IPS-NIHi7 (cell line): ENCODE measurements around the gene LRRC27.
A peak's percentile ranks its signal among the peaks of the same experiment; 100 is the strongest.

Source experiments
- DNase-seq: peaks from one replicate; pipeline ENCODE4 v3.0.0; 2012; ENCODE audit warnings: mixed read lengths; ENCODE audit errors: extremely low spot score

The LRRC27 gene

DNA sequence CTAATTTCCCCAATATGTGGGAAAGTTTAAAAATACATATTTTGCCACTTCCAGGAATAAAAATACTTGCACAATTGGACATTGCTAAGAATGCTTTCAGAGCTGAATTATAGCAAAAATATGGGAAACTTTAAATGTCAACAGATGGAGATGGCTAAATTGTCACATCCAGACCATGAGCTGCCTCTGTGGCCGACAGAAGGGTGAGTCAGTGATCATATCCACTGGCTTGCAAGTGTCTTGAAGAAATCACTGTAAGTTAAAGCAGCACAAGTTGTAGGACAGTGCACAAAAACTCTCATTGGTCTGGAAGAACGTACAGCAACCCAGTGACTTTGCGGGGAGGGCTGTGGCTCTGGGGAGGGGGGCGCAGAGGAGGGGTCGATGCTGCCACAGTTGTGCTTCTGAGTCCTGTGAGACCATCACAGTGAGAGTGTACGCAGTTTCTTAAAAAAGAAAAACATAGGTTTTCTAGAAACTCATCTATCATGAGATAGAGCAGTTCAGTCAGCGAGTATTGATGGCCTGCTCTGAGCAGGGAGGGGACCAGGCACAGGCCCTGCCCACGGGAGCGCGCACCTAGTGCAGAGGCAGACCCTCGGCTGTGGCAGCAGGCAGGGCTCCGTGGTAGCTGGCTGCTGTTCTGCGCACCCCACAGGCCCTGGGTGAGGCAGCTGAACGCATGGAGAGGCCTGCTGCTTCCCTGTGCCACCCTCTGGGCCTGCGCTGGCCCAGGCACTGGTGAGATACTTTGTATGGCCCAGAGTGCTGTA lies 25.5 kb downstream of the LRRC27 start:
- DNase-seq: no peak

DNA sequence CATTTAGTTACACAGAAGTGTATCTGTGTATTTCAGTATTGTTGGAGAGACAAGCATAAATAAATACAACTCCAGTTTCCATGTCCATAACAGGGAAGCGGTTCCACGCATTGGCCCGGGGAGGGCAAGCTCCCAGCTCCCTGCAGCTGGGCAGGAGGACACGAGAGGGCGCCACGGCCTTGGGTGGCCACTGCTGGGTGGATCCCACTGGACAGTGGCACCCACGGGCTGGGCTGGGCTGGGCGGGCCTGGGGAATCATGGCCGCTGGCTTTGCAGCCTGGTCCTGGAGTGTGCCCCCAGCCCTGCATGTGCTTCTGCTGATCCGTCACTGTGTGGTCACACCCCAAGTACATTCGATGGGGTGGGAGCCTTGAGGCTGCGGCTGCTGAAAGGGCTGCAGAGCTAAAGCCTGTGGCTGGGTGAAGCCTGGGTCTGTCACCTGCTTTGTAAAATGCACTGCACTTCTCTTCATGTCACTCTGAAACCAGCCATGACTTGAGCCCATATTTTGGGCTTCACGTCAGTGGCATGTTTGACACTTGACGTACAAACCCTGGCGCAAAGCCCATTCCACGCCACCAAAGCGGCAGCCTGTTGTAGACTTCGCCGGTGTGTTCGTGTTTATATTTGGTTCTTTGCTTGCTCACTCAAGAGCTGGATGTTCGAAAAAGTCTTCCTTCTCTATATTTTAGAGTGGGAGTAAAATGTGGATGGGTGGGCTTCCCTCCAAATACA lies 27.5 kb downstream of the LRRC27 start:
- DNase-seq: no peak

DNA sequence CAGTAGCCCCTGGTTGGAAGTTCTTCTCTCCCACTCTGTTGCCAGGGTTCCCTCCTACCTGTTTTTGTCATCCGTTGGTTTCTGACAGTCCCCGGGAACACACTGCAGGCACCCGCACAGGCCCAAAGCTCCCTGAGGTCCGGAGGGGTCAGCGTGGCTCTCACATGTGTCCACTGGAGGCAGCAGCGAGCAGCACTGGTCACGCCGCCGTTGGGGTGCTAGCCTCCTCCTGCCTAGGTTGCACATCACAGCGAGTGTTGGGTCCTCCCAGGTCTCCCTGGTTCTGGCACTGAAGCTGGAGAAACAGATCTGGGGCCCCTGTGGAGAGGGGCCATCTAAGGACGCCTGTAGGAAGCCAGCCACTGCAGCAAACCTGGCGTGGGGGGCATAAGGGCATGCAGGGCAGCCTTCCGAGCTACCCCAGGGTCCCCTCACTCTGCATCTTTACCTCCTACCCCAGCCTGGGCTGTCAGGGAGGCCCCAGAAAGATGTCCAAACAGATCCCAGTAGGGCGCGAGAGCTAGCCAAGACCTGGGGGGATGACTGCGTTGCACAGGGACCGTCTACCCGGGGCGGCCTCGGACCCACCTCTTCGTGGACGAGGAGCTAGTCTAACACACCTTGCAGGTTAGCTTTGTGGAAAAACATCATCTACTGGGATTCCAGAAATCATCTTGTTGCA lies 28.9 kb downstream of the LRRC27 start:
- peak; percentile 82 for DNase-seq

DNA sequence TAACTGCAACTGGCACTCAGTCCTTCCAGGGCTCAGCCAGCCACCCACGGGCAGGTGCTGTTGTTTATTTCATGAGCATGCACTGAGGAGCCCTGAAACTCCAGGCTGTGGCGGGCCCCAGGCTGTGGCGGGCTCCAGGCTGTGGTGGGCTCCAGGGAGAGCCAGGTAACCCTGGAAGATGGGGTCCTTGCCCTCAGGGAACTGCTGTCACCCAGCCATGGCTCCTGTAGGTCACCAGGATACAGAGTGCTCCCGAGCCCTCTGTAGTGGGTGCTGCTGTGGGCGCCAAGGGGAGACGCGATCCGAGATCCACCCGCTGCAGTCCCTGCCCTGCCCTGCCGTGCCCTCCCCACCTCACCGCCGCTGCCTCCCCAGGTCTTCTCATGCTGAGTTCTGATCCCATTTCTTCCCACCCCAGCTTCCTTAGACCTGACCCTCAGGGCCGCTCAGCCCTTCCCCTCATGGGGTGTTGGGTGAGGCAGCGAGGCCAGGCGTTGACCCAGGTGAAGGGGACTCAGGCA lies 29.6 kb downstream of the LRRC27 start:
- DNase-seq: no peak

- DNase-seq: no peak
Measured at GRCh38 chr10:132362151-132362611, 30.2 kb downstream of the LRRC27 start.

- peak; percentile 41 for DNase-seq
Measured at GRCh38 chr10:132363376-132363775, 31.4 kb downstream of the LRRC27 start.

GRCh38 chr10:132363921-132364593 lies 32.1 kb downstream of the LRRC27 start:
- no peak for DNase-seq

DNA sequence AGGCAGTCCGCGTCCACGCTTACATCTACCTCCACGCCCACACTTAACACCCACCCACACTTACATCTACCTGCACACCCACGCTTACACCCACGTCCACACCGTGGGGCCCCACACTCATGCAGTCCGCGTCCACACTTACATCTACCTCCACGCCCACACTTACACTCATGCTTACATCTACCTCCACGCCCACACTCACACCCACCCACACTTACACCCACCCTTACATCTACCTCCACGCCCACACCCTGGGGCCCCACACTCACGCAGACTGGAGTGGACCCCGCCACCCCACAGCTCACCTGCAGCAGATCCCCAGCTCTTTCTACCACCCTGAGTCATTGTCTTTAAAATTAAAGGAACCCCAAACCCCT lies 32.6 kb downstream of the LRRC27 start:
- no peak for DNase-seq

DNA sequence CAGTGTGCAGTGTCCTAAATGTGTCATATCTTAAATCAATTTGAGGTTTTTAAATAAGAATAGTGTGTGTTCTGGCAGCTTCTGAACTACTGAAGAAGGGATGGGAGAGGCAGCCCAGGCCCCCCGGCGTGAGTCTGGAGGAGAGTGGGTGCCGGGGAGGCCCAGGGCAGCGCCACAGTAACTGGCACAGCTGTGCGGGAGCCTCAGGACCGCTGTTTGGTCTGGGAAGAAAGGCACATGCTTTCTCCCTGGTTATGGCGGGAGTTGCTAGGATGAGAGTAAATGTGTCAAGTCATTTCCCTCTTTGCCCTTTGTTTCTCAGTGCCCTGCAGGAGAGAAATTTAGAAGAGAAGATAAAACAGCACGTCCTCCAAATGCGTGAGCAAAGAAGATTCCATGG lies 33.1 kb downstream of the LRRC27 start:
- DNase-seq: no peak

- DNase-seq: no peak
Measured at GRCh38 chr10:132366006-132366405, 34.0 kb downstream of the LRRC27 start.

- no peak for DNase-seq
Measured at GRCh38 chr10:132366499-132366898, 34.5 kb downstream of the LRRC27 start.

DNA sequence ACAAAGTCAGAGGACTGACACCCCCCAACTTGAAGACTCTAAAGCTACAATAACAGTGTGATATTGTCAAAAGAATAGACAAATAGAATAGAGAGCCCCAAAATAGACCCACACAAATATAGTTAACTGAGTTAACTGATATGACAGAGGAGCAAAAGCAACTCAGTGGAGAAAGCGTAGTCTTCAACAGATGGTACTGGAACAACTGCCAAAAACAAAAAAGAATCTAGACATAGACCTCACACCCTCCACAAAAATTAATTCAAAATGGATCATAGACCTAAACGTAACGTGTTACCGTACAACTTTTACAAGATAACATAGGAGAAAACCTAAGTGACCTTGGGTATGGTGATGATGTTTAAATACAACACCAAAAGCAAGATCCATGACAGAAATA lies 36.4 kb downstream of the LRRC27 start:
- no peak for DNase-seq

GRCh38 chr10:132368881-132369635 lies 37.1 kb downstream of the LRRC27 start:
- DNase-seq: no peak

GRCh38 chr10:132369636-132370185 lies 37.7 kb downstream of the LRRC27 start:
- DNase-seq: no peak

DNA sequence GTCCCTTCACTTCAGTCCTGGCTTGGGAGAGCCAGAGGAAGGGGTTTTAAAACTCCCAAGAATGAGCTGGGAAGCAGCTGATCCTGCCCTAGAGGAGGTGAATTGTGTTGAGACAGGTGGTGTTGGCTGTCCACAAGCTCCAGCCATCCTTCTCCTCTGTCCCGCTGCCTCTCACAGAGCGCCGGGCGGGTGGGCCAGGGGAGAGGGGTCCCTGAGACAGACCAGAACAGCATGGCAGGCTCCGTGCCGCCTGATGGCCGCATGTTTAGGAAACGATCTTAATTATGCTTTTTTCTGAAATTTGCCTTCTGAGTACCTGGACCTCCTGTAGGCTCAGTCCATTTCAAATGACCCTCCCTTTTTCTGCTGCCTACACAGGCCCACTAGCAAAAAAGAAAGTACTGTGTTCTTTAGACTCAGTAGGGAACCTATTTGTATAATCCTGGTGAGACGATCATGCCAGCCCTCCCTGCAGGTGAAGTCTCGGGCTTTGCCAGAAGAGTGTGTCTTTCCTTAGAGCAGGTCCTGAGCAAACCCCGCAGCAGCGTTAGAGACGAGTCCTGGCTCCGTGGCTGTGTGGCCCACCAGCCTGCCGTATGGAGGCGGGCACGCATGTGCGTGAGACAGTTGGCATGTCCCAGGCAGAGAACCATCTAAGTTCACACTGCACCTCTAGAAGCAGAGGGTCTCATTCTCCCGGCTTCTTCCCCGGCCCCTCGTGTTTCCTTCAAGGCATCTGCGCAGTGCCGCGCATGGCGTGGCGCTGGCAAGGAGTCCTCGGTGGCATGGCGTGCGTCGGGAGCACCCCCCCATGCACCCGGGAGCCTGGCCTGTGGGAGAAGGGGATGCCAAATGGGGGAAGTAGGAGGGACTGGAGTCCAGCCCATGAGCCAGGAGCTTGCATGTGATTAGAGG lies 38.7 kb downstream of the LRRC27 start:
- no peak for DNase-seq

DNA sequence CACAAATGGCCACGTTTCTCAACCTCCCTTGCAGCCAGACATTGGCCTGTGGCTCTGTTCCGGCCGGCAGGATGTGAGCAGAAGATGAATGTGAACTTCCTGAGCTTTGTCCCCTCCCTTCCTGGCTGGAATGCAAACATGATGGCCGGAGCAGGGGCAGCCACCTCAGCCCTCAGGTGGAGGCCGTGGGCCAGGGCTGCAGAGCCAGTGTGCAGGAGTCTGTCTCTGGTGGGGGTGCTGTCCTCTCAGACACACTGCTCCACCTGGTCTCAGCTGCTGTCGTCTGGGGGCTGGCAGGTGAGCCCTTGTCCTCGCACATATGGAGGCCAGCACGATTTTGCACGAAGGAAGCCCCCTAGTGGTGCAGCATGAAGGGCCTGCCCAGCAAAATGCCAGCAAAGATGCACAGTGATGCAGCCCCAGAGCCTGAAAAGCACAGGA lies 39.7 kb downstream of the LRRC27 start:
- DNase-seq: peak; percentile 43

GRCh38 chr10:132372516-132373095 lies 40.6 kb downstream of the LRRC27 start:
- DNase-seq: no peak

GRCh38 chr10:132373241-132373955 lies 41.4 kb downstream of the LRRC27 start:
- DNase-seq: no peak

- DNase-seq: no peak
Measured at GRCh38 chr10:132374176-132374575, 42.2 kb downstream of the LRRC27 start.
